Endometrium (tissue), 2 donors: ENCODE data around the gene FBXL3.
"Not testable (repeated sequence)": the region's sequence is repeated elsewhere in the genome, so short reads cannot be mapped to it uniquely, and the experiment has no call there.

Experiments used
- FAIRE-seq: peaks from 2 replicates; lab custom pipeline; 2012; peaks lifted over from hg19 to GRCh38; lab: Jason Lieb, UNC
- donor health status: control.
- donor health status: control.

The FBXL3 gene

GRCh38 chr13:76983676-76984075 is 43.3 kb downstream of the FBXL3 start:
- no peak for FAIRE-seq

- FAIRE-seq: no peak
Observed at GRCh38 chr13:76982061-76982460, 44.9 kb downstream of the FBXL3 start.

- no peak for FAIRE-seq
Observed at GRCh38 chr13:76980075-76980718, 46.8 kb downstream of the FBXL3 start.

GRCh38 chr13:76976929-76977328 is 50.0 kb downstream of the FBXL3 start:
- no peak for FAIRE-seq

- no peak for FAIRE-seq
Observed at GRCh38 chr13:76976490-76976889, 50.5 kb downstream of the FBXL3 start.

GRCh38 chr13:76975863-76976262 is 51.1 kb downstream of the FBXL3 start:
- FAIRE-seq: no peak

GRCh38 chr13:76974618-76974975 is 52.4 kb downstream of the FBXL3 start:
- FAIRE-seq: no peak

GRCh38 chr13:76973920-76974617 is 52.9 kb downstream of the FBXL3 start:
- FAIRE-seq: no peak

- no peak for FAIRE-seq
Observed at GRCh38 chr13:76971851-76972829, 54.8 kb downstream of the FBXL3 start.

GRCh38 chr13:76971215-76971614 is 55.7 kb downstream of the FBXL3 start:
- no peak for FAIRE-seq

- no peak for FAIRE-seq
Observed at GRCh38 chr13:76969488-76970365, 57.2 kb downstream of the FBXL3 start.

- FAIRE-seq: no peak
Observed at GRCh38 chr13:76968041-76968440, 58.9 kb downstream of the FBXL3 start.

GRCh38 chr13:76967031-76967430 is 59.9 kb downstream of the FBXL3 start:
- no peak for FAIRE-seq

- no peak for FAIRE-seq
Observed at GRCh38 chr13:76965759-76966421, 61.1 kb downstream of the FBXL3 start.

- FAIRE-seq: not testable (repeated sequence)
Observed at GRCh38 chr13:76959734-76960133, 67.2 kb downstream of the FBXL3 start.

GRCh38 chr13:76958841-76959432 is 68.0 kb downstream of the FBXL3 start:
- FAIRE-seq: no peak

- no peak for FAIRE-seq
Observed at GRCh38 chr13:76955661-76956060, 71.3 kb downstream of the FBXL3 start.
